ENCODE results near the gene PTGES2.

DNA sequence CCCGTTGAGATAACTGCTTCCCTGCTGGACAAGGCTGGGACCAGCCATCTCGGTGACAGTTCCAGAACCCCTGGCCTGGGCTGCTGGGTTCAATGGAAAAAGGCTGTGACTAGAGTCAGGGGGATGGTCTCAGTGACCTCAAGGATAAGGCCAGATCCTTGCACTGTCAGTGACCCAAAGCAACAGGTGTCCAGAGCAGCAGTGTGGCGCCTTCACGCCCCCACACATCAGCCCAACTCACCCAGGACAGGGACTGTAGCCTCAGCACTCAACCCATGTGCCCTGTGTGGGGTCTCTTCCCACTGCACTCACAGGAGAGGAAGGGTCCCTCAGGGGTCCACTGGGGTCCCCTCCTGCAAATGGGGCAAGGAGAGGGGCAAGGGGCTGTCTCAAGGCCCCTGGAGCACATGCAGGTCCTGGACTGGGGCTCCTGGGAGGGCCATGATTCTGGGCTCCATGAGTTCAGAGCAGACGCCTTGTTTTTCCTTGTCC is 21.0 kb upstream of the PTGES2 start:
- TF ChIP-seq, protein P1, sequence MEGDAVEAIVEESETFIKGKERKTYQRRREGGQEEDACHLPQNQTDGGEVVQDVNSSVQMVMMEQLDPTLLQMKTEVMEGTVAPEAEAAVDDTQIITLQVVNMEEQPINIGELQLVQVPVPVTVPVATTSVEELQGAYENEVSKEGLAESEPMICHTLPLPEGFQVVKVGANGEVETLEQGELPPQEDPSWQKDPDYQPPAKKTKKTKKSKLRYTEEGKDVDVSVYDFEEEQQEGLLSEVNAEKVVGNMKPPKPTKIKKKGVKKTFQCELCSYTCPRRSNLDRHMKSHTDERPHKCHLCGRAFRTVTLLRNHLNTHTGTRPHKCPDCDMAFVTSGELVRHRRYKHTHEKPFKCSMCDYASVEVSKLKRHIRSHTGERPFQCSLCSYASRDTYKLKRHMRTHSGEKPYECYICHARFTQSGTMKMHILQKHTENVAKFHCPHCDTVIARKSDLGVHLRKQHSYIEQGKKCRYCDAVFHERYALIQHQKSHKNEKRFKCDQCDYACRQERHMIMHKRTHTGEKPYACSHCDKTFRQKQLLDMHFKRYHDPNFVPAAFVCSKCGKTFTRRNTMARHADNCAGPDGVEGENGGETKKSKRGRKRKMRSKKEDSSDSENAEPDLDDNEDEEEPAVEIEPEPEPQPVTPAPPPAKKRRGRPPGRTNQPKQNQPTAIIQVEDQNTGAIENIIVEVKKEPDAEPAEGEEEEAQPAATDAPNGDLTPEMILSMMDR (IDR thresholded peaks at IDR 0.05): no peak
- no peak for TF ChIP-seq TAF1 (IDR thresholded peaks at IDR 0.05; ENCODE audit: borderline replicate concordance, low read depth, low read length)
- no peak for TF ChIP-seq CHD2 (IDR thresholded peaks at IDR 0.05; ENCODE audit: low read length, partially characterized antibody)
- TF ChIP-seq POLR2AphosphoS5 (IDR thresholded peaks at IDR 0.05; ENCODE audit: low read depth, low read length): no peak
